Neural cell (in vitro differentiated cells): ENCODE data around the gene DPH3. TPM values are rescaled to one million over a fixed set of nuclear protein-coding genes. Genes with fewer than 3 reads are reported as not detected.
A peak's percentile ranks its signal among the peaks of the same experiment; 100 is the strongest.

Experiments used
- H2AFZ ChIP-seq: fragments of 200-600, 300-800 bp; sonication (generic), shearing (Covaris generic); 2 replicates; pipeline ENCODE4 v1.6.0; 2014; ENCODE audit warnings: low read depth, mild to moderate bottlenecking, antibody characterized with exemption, low read length, moderate library complexity
- H3F3A ChIP-seq: fragments of 200-600 bp; shearing (Covaris generic); 2 replicates; pipeline ENCODE4 v1.6.1; 2016; ENCODE audit warnings: mild to moderate bottlenecking, moderate library complexity, mixed read lengths, antibody characterized with exemption, low read length; ENCODE audit not compliant: insufficient read depth, poor library complexity, severe bottlenecking
- H3K27ac ChIP-seq: fragments of 200-600, 300-800 bp; sonication (generic), shearing (Covaris generic); 2 replicates; pipeline ENCODE4 v1.5.1; 2014; ENCODE audit warnings: mild to moderate bottlenecking, low read length, moderate library complexity
- H3K27me3 ChIP-seq: fragments of 300-800, 200-600 bp; sonication (generic), shearing (Covaris generic); 2 replicates; pipeline ENCODE4 v1.6.0; 2014; ENCODE audit warnings: mild to moderate bottlenecking, low read depth, low read length, moderate library complexity; ENCODE audit not compliant: insufficient read depth
- H3K36me3 ChIP-seq: fragments of 300-800, 200-600 bp; sonication (generic), shearing (Covaris generic); 2 replicates; pipeline ENCODE4 v1.5.1; 2014; ENCODE audit warnings: mild to moderate bottlenecking, antibody characterized with exemption, low read length, moderate library complexity; ENCODE audit not compliant: insufficient read depth
- H3K4me2 ChIP-seq: fragments of 300-800, 200-600 bp; sonication (generic), shearing (Covaris generic); 2 replicates; pipeline ENCODE4 v1.6.0; 2014; ENCODE audit warnings: mild to moderate bottlenecking, low read length
- H3K4me3 ChIP-seq: fragments of 300-800, 200-600 bp; sonication (generic), shearing (Covaris generic); 2 replicates; pipeline ENCODE4 v1.5.1; 2014; ENCODE audit warnings: mild to moderate bottlenecking, low read length, moderate library complexity
- H3K79me2 ChIP-seq: fragments of 200-600 bp; shearing (Covaris generic); replicated peaks from 2 replicates; pipeline ENCODE4 v1.6.0; 2014; ENCODE audit warnings: mild to moderate bottlenecking, low read length, moderate library complexity; ENCODE audit not compliant: insufficient read depth
- H3K9ac ChIP-seq: fragments of 300-800, 200-600 bp; sonication (generic), shearing (Covaris generic); 2 replicates; pipeline ENCODE4 v1.6.1; 2016; ENCODE audit warnings: mild to moderate bottlenecking, low read length, mixed read lengths
- H3K9me2 ChIP-seq: fragments of 200-600 bp; shearing (Covaris generic); 2 replicates; pipeline ENCODE4 v1.6.1; 2016; ENCODE audit warnings: mild to moderate bottlenecking, low read length, mixed read lengths; ENCODE audit not compliant: insufficient read depth
- H3K9me3 ChIP-seq: fragments of 200-600, 300-800 bp; sonication (generic), shearing (Covaris generic); 2 replicates; pipeline ENCODE4 v1.6.1; 2016; ENCODE audit warnings: mild to moderate bottlenecking, mixed run types, low read length, moderate library complexity, mixed read lengths
- H4K20me1 ChIP-seq: fragments of 200-600 bp; shearing (Covaris generic); 2 replicates; pipeline ENCODE4 v1.6.1; 2016; ENCODE audit warnings: mild to moderate bottlenecking, mixed run types; ENCODE audit not compliant: insufficient read depth
- EP300 ChIP-seq: fragments of 450-650 bp; conservative IDR thresholded peaks from 2 replicates; pipeline ENCODE4 v1.6.1; 2014; ENCODE audit warnings: antibody characterized with exemption, mild to moderate bottlenecking, moderate library complexity; ENCODE audit not compliant: poor library complexity, severe bottlenecking
- EZH2 ChIP-seq: fragments of 200-600, 300-800 bp; shearing (Covaris generic), sonication (generic); IDR thresholded peaks from 2 replicates; pipeline ENCODE4 v1.6.1; 2014; ENCODE audit warnings: antibody characterized with exemption, low read length, borderline replicate concordance, mild to moderate bottlenecking; ENCODE audit not compliant: insufficient read depth, poor library complexity, severe bottlenecking
- MXI1 ChIP-seq: fragments of 450-650 bp; conservative IDR thresholded peaks from 2 replicates; pipeline ENCODE4 v1.6.1; 2014; ENCODE audit warnings: antibody characterized with exemption, mild to moderate bottlenecking; ENCODE audit not compliant: poor library complexity, severe bottlenecking
- POLR2AphosphoS5 ChIP-seq: IDR thresholded peaks from 2 replicates; pipeline ENCODE4 v1.6.1; 2012
- RAD21 ChIP-seq: fragments of 450-650 bp; conservative IDR thresholded peaks from 2 replicates; pipeline ENCODE4 v1.6.1; 2014; ENCODE audit warnings: antibody characterized with exemption, mild to moderate bottlenecking, moderate library complexity
- REST ChIP-seq: IDR thresholded peaks from 2 replicates; pipeline ENCODE4 v1.6.1; 2012; ENCODE audit warnings: borderline replicate concordance
- SMC3 ChIP-seq: fragments of 450-650 bp; conservative IDR thresholded peaks from 2 replicates; pipeline ENCODE4 v1.6.1; 2014; ENCODE audit warnings: antibody characterized with exemption, mild to moderate bottlenecking, moderate library complexity; ENCODE audit not compliant: poor library complexity
- TAF1 ChIP-seq: IDR thresholded peaks from 2 replicates; pipeline ENCODE4 v1.6.1; 2012; ENCODE audit warnings: low read depth
- polyA plus RNA-seq: library from polyadenylated mRNA; depleted of rRNA; stranded (reverse); fragments of >200 nt; gene quantifications from 2 replicates; pipeline ENCODE4 v1.2.3, GENCODE V29; 2014
- TF ChIP-seq, protein P1 (sequence below): fragments of 450-650 bp; IDR thresholded peaks from 2 replicates; pipeline ENCODE4 v1.5.1; 2014; ENCODE audit warnings: antibody characterized with exemption, mild to moderate bottlenecking, moderate library complexity; ENCODE audit not compliant: poor library complexity, severe bottlenecking

The DPH3 gene
- polyA plus RNA-seq, 1 donor from 2014 or later = 38.5 TPM

GRCh38 chr3:16265455-16265786 lies 678 bp upstream of the DPH3 start:
- Histone ChIP-seq H3K9me3 (no peaks in the 10 kb centered on the region), H4K20me1 (no peaks in the 10 kb centered on the region), H3K4me2 (peak overlapping the region; percentile 88), H3K27me3 (no peaks in the 10 kb centered on the region), H3K79me2 (peaks cover 54% of the 10 kb centered on the region), H2AFZ (peak overlapping the region; percentile 35), H3K4me3 (peak overlapping the region; percentile 73), H3K9me2 (no peaks in the 10 kb centered on the region), H3K9ac (peak overlapping the region; percentile 67), H3F3A (no peaks in the 10 kb centered on the region), H3K36me3 (no peaks in the 10 kb centered on the region), H3K27ac (peak overlapping the region; percentile 51)
- no peak for TF ChIP-seq REST
- no peak for TF ChIP-seq RAD21
- TF ChIP-seq, protein P1, sequence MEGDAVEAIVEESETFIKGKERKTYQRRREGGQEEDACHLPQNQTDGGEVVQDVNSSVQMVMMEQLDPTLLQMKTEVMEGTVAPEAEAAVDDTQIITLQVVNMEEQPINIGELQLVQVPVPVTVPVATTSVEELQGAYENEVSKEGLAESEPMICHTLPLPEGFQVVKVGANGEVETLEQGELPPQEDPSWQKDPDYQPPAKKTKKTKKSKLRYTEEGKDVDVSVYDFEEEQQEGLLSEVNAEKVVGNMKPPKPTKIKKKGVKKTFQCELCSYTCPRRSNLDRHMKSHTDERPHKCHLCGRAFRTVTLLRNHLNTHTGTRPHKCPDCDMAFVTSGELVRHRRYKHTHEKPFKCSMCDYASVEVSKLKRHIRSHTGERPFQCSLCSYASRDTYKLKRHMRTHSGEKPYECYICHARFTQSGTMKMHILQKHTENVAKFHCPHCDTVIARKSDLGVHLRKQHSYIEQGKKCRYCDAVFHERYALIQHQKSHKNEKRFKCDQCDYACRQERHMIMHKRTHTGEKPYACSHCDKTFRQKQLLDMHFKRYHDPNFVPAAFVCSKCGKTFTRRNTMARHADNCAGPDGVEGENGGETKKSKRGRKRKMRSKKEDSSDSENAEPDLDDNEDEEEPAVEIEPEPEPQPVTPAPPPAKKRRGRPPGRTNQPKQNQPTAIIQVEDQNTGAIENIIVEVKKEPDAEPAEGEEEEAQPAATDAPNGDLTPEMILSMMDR = no peak
- no peak for TF ChIP-seq EZH2
- TF ChIP-seq TAF1 = no peak
- no peak for TF ChIP-seq SMC3
- TF ChIP-seq POLR2AphosphoS5 = no peak
- no peak for TF ChIP-seq MXI1
- TF ChIP-seq EP300 = no peak

- Histone ChIP-seq H3K9me3 (no peaks in the 10 kb centered on the region), H3K27ac (peak overlapping the region; percentile 67), H3K4me2 (peak overlapping the region; percentile 91), H3K36me3 (no peaks in the 10 kb centered on the region), H3K4me3 (peak overlapping the region; percentile 73), H3K9me2 (no peaks in the 10 kb centered on the region), H3K79me2 (peaks cover 54% of the 10 kb centered on the region), H3K27me3 (no peaks in the 10 kb centered on the region), H2AFZ (peak overlapping the region; percentile 43), H3F3A (no peaks in the 10 kb centered on the region), H4K20me1 (no peaks in the 10 kb centered on the region), H3K9ac (peak overlapping the region; percentile 68)
- TF ChIP-seq MXI1 (no peak), REST (no peak), POLR2AphosphoS5 (no peak), RAD21 (no peak), TAF1 (no peak), EP300 (no peak), EZH2 (no peak), SMC3 (no peak)
- TF ChIP-seq, protein P1 = no peak
Observed at GRCh38 chr3:16264174-16264707, 502 bp downstream of the DPH3 start.
